HEK293 (cell line): ENCODE measurements around the gene CNOT9.

Experiments
- CTCF ChIA-PET: fragments of 350-600 bp; formaldehyde crosslinking; extraction: SDS; loops from one replicate; lab custom pipeline; 2021; ENCODE audit warnings: antibody characterized with exemption; lab: Yijun Ruan, JAX
- POLR2A ChIA-PET: fragments of 300-600 bp; formaldehyde crosslinking; extraction: SDS; loops from one replicate; lab custom pipeline; 2020; ENCODE audit warnings: antibody characterized with exemption, inconsistent platforms; lab: Yijun Ruan, JAX
- H3K27ac ChIP-seq: fragments of 200-500 bp; sonication (Bioruptor generic); 2 replicates; pipeline ENCODE4 v1.5.1; 2014; ENCODE audit warnings: low read depth, low read length, control low read depth, inconsistent platforms; ENCODE audit errors: extremely low read depth
- H3K36me3 ChIP-seq, 2 experiments: fragments of 200-500 bp in 1 of 2; sonication (Bioruptor generic) in 1 of 2; 1 replicate in 1 of 2; 2 replicates in 1 of 2; pipeline ENCODE4 v1.5.1; 2014 to 2017; ENCODE audit warnings: inconsistent platforms in 2 of 2, low read length in 2 of 2; ENCODE audit not compliant: control insufficient read depth in 2 of 2, insufficient read depth in 1 of 2
- H3K4me1 ChIP-seq: fragments of 200-500 bp; sonication (Bioruptor generic); 2 replicates; pipeline ENCODE4 v1.5.1; 2014; ENCODE audit warnings: mild to moderate bottlenecking, low read length, inconsistent platforms; ENCODE audit not compliant: control insufficient read depth, insufficient read depth
- H3K4me3 ChIP-seq: 2 replicates; pipeline ENCODE4 v1.5.1; 2011; ENCODE audit warnings: low read depth, mild to moderate bottlenecking, control low read depth, low read length, moderate library complexity
- H3K9me3 ChIP-seq: fragments of 200-500 bp; sonication (Bioruptor generic); 2 replicates; pipeline ENCODE4 v1.5.1; 2014; ENCODE audit warnings: low read depth, low read length, inconsistent platforms; ENCODE audit not compliant: control insufficient read depth, insufficient read depth
- KLF16 ChIP-seq: fragments of 450-650 bp; formaldehyde crosslinking; IDR thresholded peaks from 2 replicates; pipeline ENCODE4 v1.5.1; 2017; ENCODE audit warnings: missing biosample characterization, missing genetic modification characterization
- KLF17 ChIP-seq: fragments of 450-650 bp; formaldehyde crosslinking; IDR thresholded peaks from 2 replicates; pipeline ENCODE4 v1.5.1; 2016; ENCODE audit warnings: missing biosample characterization, missing genetic modification characterization
- KLF9 ChIP-seq: fragments of 450-650 bp; formaldehyde crosslinking; IDR thresholded peaks from 2 replicates; pipeline ENCODE4 v1.5.1; 2016; ENCODE audit warnings: missing biosample characterization, missing genetic modification characterization, low read depth
- PATZ1 ChIP-seq: fragments of 450-650 bp; formaldehyde crosslinking; IDR thresholded peaks from 2 replicates; pipeline ENCODE4 v1.5.1; 2016; ENCODE audit warnings: missing biosample characterization, missing genetic modification characterization
- PRDM10 ChIP-seq: fragments of 450-650 bp; formaldehyde crosslinking; IDR thresholded peaks from 2 replicates; pipeline ENCODE4 v1.5.1; 2016; ENCODE audit warnings: missing biosample characterization, missing genetic modification characterization
- SP7 ChIP-seq: fragments of 450-650 bp; formaldehyde crosslinking; IDR thresholded peaks from 2 replicates; pipeline ENCODE4 v1.5.1; 2016; ENCODE audit warnings: missing biosample characterization, missing genetic modification characterization
- ZBTB17 ChIP-seq: fragments of 450-650 bp; formaldehyde crosslinking; IDR thresholded peaks from 2 replicates; pipeline ENCODE4 v1.5.1; 2016; ENCODE audit warnings: missing biosample characterization, missing genetic modification characterization
- ZFP37 ChIP-seq: fragments of 450-650 bp; formaldehyde crosslinking; IDR thresholded peaks from 2 replicates; pipeline ENCODE4 v1.5.1; 2016; ENCODE audit warnings: missing biosample characterization, missing genetic modification characterization
- ZNF121 ChIP-seq: fragments of 450-650 bp; formaldehyde crosslinking; IDR thresholded peaks from 2 replicates; pipeline ENCODE4 v1.5.1; 2016; ENCODE audit warnings: missing biosample characterization, missing genetic modification characterization
- ZNF157 ChIP-seq: fragments of 450-650 bp; formaldehyde crosslinking; IDR thresholded peaks from 2 replicates; pipeline ENCODE4 v1.5.1; 2016; ENCODE audit warnings: missing biosample characterization, missing genetic modification characterization
- ZNF335 ChIP-seq: fragments of 450-650 bp; formaldehyde crosslinking; conservative IDR thresholded peaks from 2 replicates; pipeline ENCODE4 v1.5.1; 2016; ENCODE audit warnings: missing biosample characterization, missing genetic modification characterization
- ZNF366 ChIP-seq: fragments of 450-650 bp; formaldehyde crosslinking; conservative IDR thresholded peaks from 2 replicates; pipeline ENCODE4 v1.5.1; 2016; ENCODE audit warnings: missing biosample characterization, missing genetic modification characterization
- ZNF37A ChIP-seq: fragments of 450-650 bp; IDR thresholded peaks from 2 replicates; pipeline ENCODE4 v1.5.1; 2018; ENCODE audit warnings: missing biosample characterization, missing genetic modification characterization
- ZNF510 ChIP-seq: fragments of 450-650 bp; formaldehyde crosslinking; IDR thresholded peaks from 2 replicates; pipeline ENCODE4 v1.5.1; 2018; ENCODE audit warnings: mild to moderate bottlenecking, missing genetic modification characterization, missing biosample characterization; ENCODE audit not compliant: insufficient replicate concordance
- ZNF549 ChIP-seq: fragments of 450-650 bp; IDR thresholded peaks from 2 replicates; pipeline ENCODE4 v1.5.1; 2018; ENCODE audit warnings: missing biosample characterization, missing genetic modification characterization, mild to moderate bottlenecking, inconsistent platforms, moderate library complexity
- ZNF707 ChIP-seq: fragments of 450-650 bp; formaldehyde crosslinking; IDR thresholded peaks from 2 replicates; pipeline ENCODE4 v1.5.1; 2016; ENCODE audit warnings: missing biosample characterization, missing genetic modification characterization
- ZNF791 ChIP-seq: fragments of 450-650 bp; formaldehyde crosslinking; IDR thresholded peaks from 2 replicates; pipeline ENCODE4 v1.5.1; 2016; ENCODE audit warnings: missing biosample characterization, missing genetic modification characterization
- ZNF830 ChIP-seq: fragments of 450-650 bp; IDR thresholded peaks from 2 replicates; pipeline ENCODE4 v1.5.0; 2018; ENCODE audit warnings: missing biosample characterization, missing genetic modification characterization, low read depth, mild to moderate bottlenecking, moderate library complexity
- ZSCAN30 ChIP-seq: fragments of 450-650 bp; IDR thresholded peaks from 2 replicates; pipeline ENCODE4 v1.5.1; 2018; ENCODE audit warnings: missing biosample characterization, mild to moderate bottlenecking, missing genetic modification characterization, moderate library complexity
- TF ChIP-seq, protein P1 (sequence below): fragments of 450-650 bp; formaldehyde crosslinking; IDR thresholded peaks from 2 replicates; pipeline ENCODE4 v1.5.1; 2017; ENCODE audit warnings: missing biosample characterization, missing genetic modification characterization

The CNOT9 gene

DNA sequence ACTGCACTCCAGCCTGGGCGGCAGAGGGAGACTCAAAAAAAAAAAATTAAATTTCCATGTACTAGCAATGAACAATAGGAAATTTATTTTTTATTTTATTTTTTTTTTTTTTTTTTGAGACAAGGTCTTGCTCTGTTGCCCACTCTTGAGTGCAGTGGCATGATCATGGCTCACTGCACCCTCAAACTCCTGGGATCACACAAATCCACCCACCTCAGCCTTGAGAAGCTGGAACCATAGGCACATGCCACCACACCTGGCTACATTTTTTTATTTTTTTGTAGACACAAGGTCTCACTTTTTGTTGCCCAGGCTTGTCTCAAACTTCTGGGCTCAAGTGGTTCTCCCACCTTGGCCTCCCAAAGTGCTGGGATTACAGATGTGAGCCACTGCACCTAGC, 16.9 kb downstream of the CNOT9 start:
- ChIA-PET POLR2A (interaction anchor here (1.2 kb wide), 1 partner anchor 13 kb away, joined by 3 read pairs; no protein-coding TSS in a partner anchor), CTCF (no interaction called here)
- no peaks in the 10 kb centered on the region for H3K4me1 ChIP-seq
- no peak for TF ChIP-seq KLF16 (tag by site-specific recombination)
- TF ChIP-seq ZNF549 (tag by site-specific recombination) = no peak
- TF ChIP-seq ZNF791 (tag by site-specific recombination) = no peak
- TF ChIP-seq ZBTB17 = no peak
- no peak for TF ChIP-seq PRDM10 (tag by site-specific recombination)
- TF ChIP-seq ZNF707 (tag by site-specific recombination) = no peak
- no peak for TF ChIP-seq SP7
- no peak for TF ChIP-seq ZNF157 (tag by site-specific recombination)
- no peak for TF ChIP-seq ZNF366 (tag by site-specific recombination)
- TF ChIP-seq, protein P1, sequence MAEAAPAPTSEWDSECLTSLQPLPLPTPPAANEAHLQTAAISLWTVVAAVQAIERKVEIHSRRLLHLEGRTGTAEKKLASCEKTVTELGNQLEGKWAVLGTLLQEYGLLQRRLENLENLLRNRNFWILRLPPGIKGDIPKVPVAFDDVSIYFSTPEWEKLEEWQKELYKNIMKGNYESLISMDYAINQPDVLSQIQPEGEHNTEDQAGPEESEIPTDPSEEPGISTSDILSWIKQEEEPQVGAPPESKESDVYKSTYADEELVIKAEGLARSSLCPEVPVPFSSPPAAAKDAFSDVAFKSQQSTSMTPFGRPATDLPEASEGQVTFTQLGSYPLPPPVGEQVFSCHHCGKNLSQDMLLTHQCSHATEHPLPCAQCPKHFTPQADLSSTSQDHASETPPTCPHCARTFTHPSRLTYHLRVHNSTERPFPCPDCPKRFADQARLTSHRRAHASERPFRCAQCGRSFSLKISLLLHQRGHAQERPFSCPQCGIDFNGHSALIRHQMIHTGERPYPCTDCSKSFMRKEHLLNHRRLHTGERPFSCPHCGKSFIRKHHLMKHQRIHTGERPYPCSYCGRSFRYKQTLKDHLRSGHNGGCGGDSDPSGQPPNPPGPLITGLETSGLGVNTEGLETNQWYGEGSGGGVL (tag by site-specific recombination) = no peak
- no peak for TF ChIP-seq ZNF830 (tag by site-specific recombination)
- no peak for TF ChIP-seq ZSCAN30 (tag by site-specific recombination)
- no peak for TF ChIP-seq ZNF335
- TF ChIP-seq KLF9 (tag by site-specific recombination) = no peak
- no peak for TF ChIP-seq ZNF121
- no peak for TF ChIP-seq ZNF37A (tag by site-specific recombination)
- H3K36me3 ChIP-seq = peaks cover 84 to 93% of the 10 kb centered on the region in 2 experiments
- H3K27ac ChIP-seq = no peak overlapping the region
- no peak overlapping the region for H3K4me3 ChIP-seq
- H3K9me3 ChIP-seq = no peaks in the 10 kb centered on the region

GRCh38 chr2:218605432-218605831, 36.8 kb downstream of the CNOT9 start:
- CTCF ChIA-PET = no interaction called here
- Histone ChIP-seq H3K27ac (no peak overlapping the region), H3K4me1 (no peaks in the 10 kb centered on the region), H3K9me3 (no peaks in the 10 kb centered on the region), H3K4me3 (no peak overlapping the region), H3K36me3 (no peaks in the 10 kb centered on the region)
- POLR2A ChIA-PET = no interaction called here
- TF ChIP-seq PATZ1 (tag by site-specific recombination) (no peak), KLF17 (no peak), ZNF510 (tag by site-specific recombination) (no peak), ZFP37 (no peak)
